ENCODE data around the gene KCTD6.

- TF ChIP-seq, protein P1, sequence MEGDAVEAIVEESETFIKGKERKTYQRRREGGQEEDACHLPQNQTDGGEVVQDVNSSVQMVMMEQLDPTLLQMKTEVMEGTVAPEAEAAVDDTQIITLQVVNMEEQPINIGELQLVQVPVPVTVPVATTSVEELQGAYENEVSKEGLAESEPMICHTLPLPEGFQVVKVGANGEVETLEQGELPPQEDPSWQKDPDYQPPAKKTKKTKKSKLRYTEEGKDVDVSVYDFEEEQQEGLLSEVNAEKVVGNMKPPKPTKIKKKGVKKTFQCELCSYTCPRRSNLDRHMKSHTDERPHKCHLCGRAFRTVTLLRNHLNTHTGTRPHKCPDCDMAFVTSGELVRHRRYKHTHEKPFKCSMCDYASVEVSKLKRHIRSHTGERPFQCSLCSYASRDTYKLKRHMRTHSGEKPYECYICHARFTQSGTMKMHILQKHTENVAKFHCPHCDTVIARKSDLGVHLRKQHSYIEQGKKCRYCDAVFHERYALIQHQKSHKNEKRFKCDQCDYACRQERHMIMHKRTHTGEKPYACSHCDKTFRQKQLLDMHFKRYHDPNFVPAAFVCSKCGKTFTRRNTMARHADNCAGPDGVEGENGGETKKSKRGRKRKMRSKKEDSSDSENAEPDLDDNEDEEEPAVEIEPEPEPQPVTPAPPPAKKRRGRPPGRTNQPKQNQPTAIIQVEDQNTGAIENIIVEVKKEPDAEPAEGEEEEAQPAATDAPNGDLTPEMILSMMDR (IDR thresholded peaks at IDR 0.05) = no peak
- TF ChIP-seq EZH2 (IDR thresholded peaks at IDR 0.05) = no peak
Measured at GRCh38 chr3:58452176-58452575, 39.7 kb upstream of the KCTD6 start.

Data from neural progenitor cell (in vitro differentiated cells).